ENCODE data around the gene SCG3. TPM values are rescaled to one million over a fixed set of nuclear protein-coding genes. Genes with fewer than 3 reads are reported as not detected.

The SCG3 gene
- total RNA-seq, 1 experiment from 2014 or later = 32.1 TPM

- POLR2A ChIA-PET = no interaction called here
- Mint-ChIP-seq H3K27ac (no peak overlapping the region), H3K36me3 (peaks cover 12% of the 10 kb centered on the region), H3K4me3 (no peak overlapping the region), H3K9me3 (peaks cover 6% of the 10 kb centered on the region; the same call in 1 of the 2 replicates), H3K27me3 (ENCODE audit: low read depth) (no peaks in the 10 kb centered on the region), H3K4me1 (peaks cover 17% of the 10 kb centered on the region)
- DNase-seq (ENCODE audit: low spot score) = no peak
- TF ChIP-seq NFE2L1 (CRISPR knock-in tag; IDR thresholded peaks at IDR 0.05) (no peak), E2F1 (CRISPR knock-in tag; IDR thresholded peaks at IDR 0.05) (no peak), EMX1 (CRISPR knock-in tag; IDR thresholded peaks at IDR 0.05) (no peak), NFATC4 (CRISPR knock-in tag; IDR thresholded peaks at IDR 0.05) (no peak), ARID4B (CRISPR knock-in tag; IDR thresholded peaks at IDR 0.05; ENCODE audit: borderline replicate concordance) (no peak), STAT6 (CRISPR knock-in tag; conservative IDR thresholded peaks at IDR 0.05; ENCODE audit: low read depth) (no peak), RORB (CRISPR knock-in tag; IDR thresholded peaks at IDR 0.05) (no peak), HMGA2 (CRISPR knock-in tag; IDR thresholded peaks at IDR 0.05) (no peak), GABPB1 (CRISPR knock-in tag; IDR thresholded peaks at IDR 0.05) (no peak), ZNF671 (CRISPR knock-in tag; IDR thresholded peaks at IDR 0.05) (no peak), GTF2I (CRISPR knock-in tag; conservative IDR thresholded peaks at IDR 0.05) (no peak), NR2C2 (CRISPR knock-in tag; IDR thresholded peaks at IDR 0.05) (no peak), PRRX2 (CRISPR knock-in tag; IDR thresholded peaks at IDR 0.05) (no peak), MXD4 (CRISPR knock-in tag; IDR thresholded peaks at IDR 0.05; ENCODE audit: borderline replicate concordance) (no peak), PRDM15 (CRISPR knock-in tag; IDR thresholded peaks at IDR 0.05) (no peak), ATF2 (CRISPR knock-in tag; IDR thresholded peaks at IDR 0.05; ENCODE audit: borderline replicate concordance, low read depth) (no peak), IRF1 (CRISPR knock-in tag; IDR thresholded peaks at IDR 0.05) (no peak), MLX (CRISPR knock-in tag; IDR thresholded peaks at IDR 0.05) (no peak)
- CTCF ChIA-PET = no interaction called here
- ATAC-seq = no peak
Measured at GRCh38 chr15:51720201-51720995, 39.1 kb downstream of the SCG3 start.

All from WTC11 (cell line).